HepG2 (cell line): Measurements from ENCODE around the gene TALDO1. TPM values are rescaled to one million over a fixed set of nuclear protein-coding genes. Genes with fewer than 3 reads are reported as not detected.
A peak's percentile ranks its signal among the peaks of the same experiment; 100 is the strongest.

ENCODE experiments used
- ATAC-seq: fragments of 200-7000 bp; cut with Tn5 transposase; 3 replicates; pipeline ENCODE4 v1.9.1; 2020; ENCODE audit warnings: mild to moderate bottlenecking, moderate library complexity
- BruUV-seq: library from RNA; stranded (reverse); fragments of 400-500 nt; replicated peaks from 2 replicates; lab custom pipeline; 2021; lab: Mats Ljungman, UMichigan
- CTCF ChIA-PET: fragments of 300-600 bp; formaldehyde crosslinking; extraction: SDS; loops from one replicate; lab custom pipeline; 2021; ENCODE audit warnings: low total read pairs, inconsistent platforms, low intra/inter-chr PET ratio; lab: Yijun Ruan, JAX
- POLR2A ChIA-PET: fragments of 350-600 bp; sonication (Branson Sonifier 250); formaldehyde crosslinking; loops from one replicate; lab custom pipeline; 2020; ENCODE audit warnings: antibody characterized with exemption, inconsistent platforms; lab: Yijun Ruan, JAX
- DNase-seq: peaks from one replicate; pipeline ENCODE4 v3.0.0-alpha.2; 2015; ENCODE audit warnings: low spot score
- FAIRE-seq: peaks from 3 replicates; lab custom pipeline; 2011; peaks lifted over from hg19 to GRCh38; lab: Jason Lieb, UNC
- H2AFZ ChIP-seq: one replicate; pipeline ENCODE4 v1.6.1; 2011; ENCODE audit warnings: low read length, inconsistent platforms
- H3K27ac ChIP-seq: fragments of 300-600 bp; 3 replicates; pipeline ENCODE4 v1.8.0; 2011; ENCODE audit warnings: mixed run types, mild to moderate bottlenecking, mixed read lengths, low read length, inconsistent platforms; ENCODE audit not compliant: insufficient read depth; ENCODE audit errors: extremely low read length
- H3K27me3 ChIP-seq, 2 experiments: fragments of 200-600 bp in 1 of 2; 2 replicates in 1 of 2; 3 replicates in 1 of 2; pipeline versions ENCODE4 v1.6.0 to v1.8.0; 2011; ENCODE audit warnings: low read length in 2 of 2, mild to moderate bottlenecking in 2 of 2, moderate library complexity in 2 of 2, inconsistent platforms in 1 of 2; ENCODE audit not compliant: insufficient read depth in 2 of 2, control insufficient read depth in 1 of 2
- H3K36me3 ChIP-seq, 2 experiments: fragments of 200-600 bp in 1 of 2; replicated peaks in 1 of 2; 2 replicates in 1 of 2; 3 replicates in 1 of 2; pipeline versions ENCODE4 v1.5.1 to v1.8.0; 2011; ENCODE audit warnings: low read length in 2 of 2, inconsistent platforms in 1 of 2; ENCODE audit not compliant: insufficient read depth in 2 of 2, control insufficient read depth in 1 of 2
- H3K4me1 ChIP-seq: 2 replicates; pipeline ENCODE4 v1.5.1; 2012; ENCODE audit warnings: low read length, inconsistent platforms; ENCODE audit not compliant: insufficient read depth
- H3K4me2 ChIP-seq: 2 replicates; pipeline ENCODE4 v1.6.0; 2011; ENCODE audit warnings: low read depth, low read length, inconsistent platforms
- H3K4me3 ChIP-seq, 3 experiments: fragments of 200-600 bp in 1 of 3; sonication (generic), shearing (Covaris generic) in 1 of 3; replicated peaks in 1 of 3; 2 replicates each; pipeline ENCODE4 v1.5.1; 2011 to 2016; ENCODE audit warnings: low read length in 3 of 3, inconsistent platforms in 2 of 3, low read depth in 2 of 3, mild to moderate bottlenecking in 2 of 3, control low read depth in 1 of 3, mixed read lengths in 1 of 3; ENCODE audit not compliant: insufficient read depth in 1 of 3
- H3K79me2 ChIP-seq: one replicate; pipeline ENCODE4 v1.6.1; 2011; ENCODE audit warnings: low read length, inconsistent platforms; ENCODE audit not compliant: insufficient read depth
- H3K9ac ChIP-seq: 2 replicates; pipeline ENCODE4 v1.6.0; 2011; ENCODE audit warnings: mild to moderate bottlenecking, low read depth, low read length, inconsistent platforms; ENCODE audit not compliant: insufficient read depth
- H3K9me3 ChIP-seq: 2 replicates; pipeline ENCODE4 v1.5.1; 2012; ENCODE audit warnings: mild to moderate bottlenecking, low read length
- H4K20me1 ChIP-seq: 2 replicates; pipeline ENCODE4 v1.6.0; 2011; ENCODE audit warnings: inconsistent platforms, mild to moderate bottlenecking, low read length, moderate library complexity; ENCODE audit not compliant: insufficient read depth
- CTCF ChIP-seq: sonication (generic); formaldehyde crosslinking; IDR thresholded peaks from 2 replicates; pipeline ENCODE4 v1.5.0; 2020; ENCODE audit warnings: mild to moderate bottlenecking, missing genetic modification reagents, moderate library complexity
- DNMT1 ChIP-seq: sonication (generic); formaldehyde crosslinking; IDR thresholded peaks from 2 replicates; pipeline ENCODE4 v1.5.1; 2020; ENCODE audit warnings: mild to moderate bottlenecking, missing genetic modification reagents
- FOXA1 ChIP-seq, 2 experiments: fragments of 450-650 bp in 1 of 2; sonication (generic) in 1 of 2; formaldehyde crosslinking in 1 of 2; IDR thresholded peaks; 2 replicates each; pipeline versions ENCODE4 v1.4.0 to v1.6.1; 2016 to 2020; ENCODE audit warnings: missing genetic modification reagents in 1 of 2
- GLMP ChIP-seq: sonication (generic); formaldehyde crosslinking; IDR thresholded peaks from 2 replicates; pipeline ENCODE4 v1.9.0; 2021; ENCODE audit warnings: missing genetic modification reagents, mild to moderate bottlenecking, borderline replicate concordance
- HNF4A ChIP-seq: sonication (generic); formaldehyde crosslinking; IDR thresholded peaks from 2 replicates; pipeline ENCODE4 v1.4.0; 2020; ENCODE audit warnings: missing genetic modification reagents
- NRL ChIP-seq: sonication (generic); formaldehyde crosslinking; IDR thresholded peaks from 2 replicates; pipeline ENCODE4 v1.5.0; 2020; ENCODE audit warnings: missing genetic modification reagents, mild to moderate bottlenecking, moderate library complexity, borderline replicate concordance
- PATZ1 ChIP-seq: sonication (generic); formaldehyde crosslinking; IDR thresholded peaks from 2 replicates; pipeline ENCODE4 v1.4.0; 2020; ENCODE audit warnings: missing genetic modification reagents
- POLR2AphosphoS5 ChIP-seq: IDR thresholded peaks from 2 replicates; pipeline ENCODE4 v1.6.1; 2012; ENCODE audit warnings: low read depth, low read length
- RAD21 ChIP-seq: fragments of 450-650 bp; formaldehyde crosslinking; IDR thresholded peaks from 2 replicates; pipeline ENCODE4 v1.5.0; 2020; ENCODE audit warnings: mild to moderate bottlenecking
- SMC3 ChIP-seq: IDR thresholded peaks from 2 replicates; pipeline ENCODE4 v1.6.1; 2011; ENCODE audit warnings: low read length, improper control_type of control experiment
- TBX2 ChIP-seq: sonication (generic); formaldehyde crosslinking; IDR thresholded peaks from 2 replicates; pipeline ENCODE4 v1.5.0; 2020; ENCODE audit warnings: missing genetic modification reagents, mild to moderate bottlenecking, borderline replicate concordance
- ZNF569 ChIP-seq: sonication (generic); formaldehyde crosslinking; IDR thresholded peaks from 2 replicates; pipeline ENCODE4 v1.5.0; 2020; ENCODE audit warnings: mild to moderate bottlenecking, missing genetic modification reagents, moderate library complexity, borderline replicate concordance
- ZNF691 ChIP-seq: sonication (generic); formaldehyde crosslinking; IDR thresholded peaks from 2 replicates; pipeline ENCODE4 v1.4.0; 2020; ENCODE audit warnings: missing genetic modification reagents, low read depth, mild to moderate bottlenecking, borderline replicate concordance
- ZNF747 ChIP-seq: sonication (generic); formaldehyde crosslinking; IDR thresholded peaks from 2 replicates; pipeline ENCODE4 v1.8.1; 2023; ENCODE audit warnings: missing genetic modification reagents, mild to moderate bottlenecking, borderline replicate concordance
- WGBS: methylation state at CpG from one replicate; pipeline ENCODE4 v1.1.6; 2017; ENCODE audit warnings: low lambda C conversion rate; 5-methylcytosine and 5-hydroxymethylcytosine counted together
- in situ Hi-C: cut with HindIII; loops from 2 replicates; pipeline ENCODE4 v1.10.0; 2017; ENCODE audit warnings: low pct_unique_long_range_greater_than_20kb; ENCODE audit not compliant: extremely low pct_ligation_motif_present
- intact Hi-C: fragments of 100-400 bp; cut with micrococcal nuclease; formaldehyde crosslinking; loops from one replicate; pipeline ENCODE4 v1.10.0; 2022; ENCODE audit not compliant: unreplicated experiment
- polyA plus RNA-seq, 8 experiments: library from polyadenylated mRNA; depleted of rRNA in 3 of 8; stranded (reverse) in 7 of 8; unstranded in 1 of 8; fragments of >200 nt; fragmentation: Illumina TruSeq in 4 of 8; extraction: Trizol in 4 of 8; gene quantifications; 2 replicates each; pipeline versions ENCODE4 v1.2.1 to v1.2.3, GENCODE V29; 2011 to 2016; ENCODE audit warnings: low read depth in 4 of 8, missing spikeins in 1 of 8, mixed read lengths in 1 of 8; ENCODE audit not compliant: insufficient read depth in 1 of 8
- total RNA-seq, 5 experiments: library from RNA; depleted of rRNA; stranded (reverse); fragments of >200 nt; fragmentation: Illumina TruSeq; extraction: Trizol; gene quantifications; 2 replicates each; pipeline ENCODE4 v1.2.3, GENCODE V29; 2016; ENCODE audit warnings: low read depth in 1 of 5
- TF ChIP-seq, protein P1 (sequence below): IDR thresholded peaks from 2 replicates; pipeline ENCODE4 v1.6.1; 2016; ENCODE audit warnings: low read depth, borderline replicate concordance

Gene TALDO1
- total and polyA plus RNA-seq, 2 of the 13 experiments (the other 11 are each of a cell fraction or from before 2014, with no cell fraction given), result 107 to 240 TPM

DNA sequence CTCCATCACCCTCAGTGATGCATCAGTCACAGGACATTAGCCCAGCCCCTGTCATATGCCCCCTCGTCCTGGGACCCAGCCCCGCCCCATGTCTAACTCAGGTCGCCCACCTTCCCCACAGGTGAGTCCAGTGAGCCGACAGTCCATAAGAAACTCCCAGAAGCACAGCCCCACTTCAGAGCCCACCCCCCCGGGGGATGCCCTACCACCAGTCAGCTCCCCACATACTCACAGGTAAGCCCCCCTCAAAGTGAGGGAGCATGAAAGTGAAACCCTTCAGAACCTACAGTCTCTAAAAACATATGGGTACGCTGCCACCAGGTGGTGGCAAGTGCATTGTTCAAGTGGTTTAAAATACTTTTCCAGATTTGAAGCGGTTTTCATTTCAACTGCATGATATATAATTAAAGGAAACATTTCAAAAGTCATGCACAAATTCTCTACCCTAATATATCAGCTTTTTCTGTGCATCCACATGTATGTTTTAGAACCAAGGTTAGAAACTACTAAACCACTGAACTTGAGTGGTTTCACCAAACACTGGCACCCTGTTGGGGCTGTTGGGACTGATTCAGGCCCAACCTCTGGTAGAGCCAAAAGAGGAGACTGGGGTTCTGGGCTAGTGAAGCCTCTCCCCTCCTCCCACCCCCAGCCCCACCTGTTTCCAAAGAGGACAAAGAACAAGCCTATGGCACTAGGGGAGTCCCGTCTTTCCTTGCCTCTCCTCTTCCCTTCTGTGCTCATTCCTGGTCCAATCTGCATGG is 24.0 kb upstream of the TALDO1 start:
- Histone ChIP-seq H3K4me1 (peaks cover 18% of the 10 kb centered on the region), H3K27me3 (no peaks in the 10 kb centered on the region), H2AFZ (no peak overlapping the region), H3K9me3 (no peaks in the 10 kb centered on the region), H3K27ac (no peak overlapping the region), H4K20me1 (peaks cover 12% of the 10 kb centered on the region; the same call in 1 of the 2 replicates), H3K79me2 (no peaks in the 10 kb centered on the region), H3K4me2 (no peak overlapping the region), H3K4me3 (no peak overlapping the region), H3K36me3 (peaks cover 25 to 52% of the 10 kb centered on the region in 2 experiments), H3K9ac (no peak overlapping the region)
- WGBS, result 67% methylated on average over 7 of the region's 8 CpGs
- intact Hi-C loops, result loop anchor here (1.0 kb wide), 2 partner anchors 27 to 60 kb away; no protein-coding TSS in a partner anchor
- ATAC-seq (no peak), DNase-seq (peak; percentile 56), FAIRE-seq (peak; percentile 77)
- in situ Hi-C loops, result no loop called here
- ChIA-PET POLR2A (interaction anchor here (1.1 to 12.6 kb wide), 6 partner anchors 10 to 27 kb away, joined by 3 to 203 read pairs (median 8); partner anchors contain the start of genes DEAF1, EPS8L2, TALDO1 and TMEM80), CTCF (interaction anchor here (1.5 to 1.9 kb wide), 2 partner anchors 27 to 61 kb away, joined by 7 to 13 read pairs; partner anchors contain the start of gene TMEM80)
- no TSS peak for BruUV-seq
- TF ChIP-seq CTCF, result peak; percentile 71
- no peak for TF ChIP-seq ZNF747 (CRISPR knock-in tag)
- TF ChIP-seq RAD21 (CRISPR knock-in tag), result peak; percentile 77
- TF ChIP-seq DNMT1 (CRISPR knock-in tag), result no peak
- TF ChIP-seq, protein P1, sequence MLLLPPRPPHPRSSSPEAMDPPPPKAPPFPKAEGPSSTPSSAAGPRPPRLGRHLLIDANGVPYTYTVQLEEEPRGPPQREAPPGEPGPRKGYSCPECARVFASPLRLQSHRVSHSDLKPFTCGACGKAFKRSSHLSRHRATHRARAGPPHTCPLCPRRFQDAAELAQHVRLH (CRISPR knock-in tag), result no peak
- TF ChIP-seq GLMP, result no peak
- TF ChIP-seq PATZ1 (CRISPR knock-in tag), result peak; percentile 42; the same call in 1 of the 2 replicates
- TF ChIP-seq ZNF691 (CRISPR knock-in tag), result no peak
- TF ChIP-seq POLR2AphosphoS5, result no peak
- no peak for TF ChIP-seq ZNF569 (CRISPR knock-in tag)
- no peak for TF ChIP-seq TBX2 (CRISPR knock-in tag)
- peak; percentile 80 for TF ChIP-seq SMC3
- no peak for TF ChIP-seq NRL (CRISPR knock-in tag)
- no peak for TF ChIP-seq HNF4A (CRISPR knock-in tag)
- TF ChIP-seq FOXA1 (IDR thresholded peaks at IDR 0.05), result no peak
- no peak for TF ChIP-seq FOXA1 (CRISPR knock-in tag; IDR thresholded peaks at IDR 0.05)
